GM12878 (cell line): ENCODE measurements around the gene ANXA4. TPM values are rescaled to one million over a fixed set of nuclear protein-coding genes. Genes with fewer than 3 reads are reported as not detected.
A peak's percentile ranks its signal among the peaks of the same experiment; 100 is the strongest.

ENCODE experiments used
- BACH1 ChIP-seq: fragments of 450-650 bp; IDR thresholded peaks from 2 replicates; pipeline ENCODE4 v1.6.1; 2017; ENCODE audit warnings: mild to moderate bottlenecking, borderline replicate concordance
- BHLHE40 ChIP-seq, 2 experiments: fragments of 450-650 bp in 1 of 2; IDR thresholded peaks; 2 replicates each; pipeline ENCODE4 v1.6.1; 2011 to 2017; ENCODE audit warnings: low read depth in 2 of 2, borderline replicate concordance in 1 of 2, improper control_type of control experiment in 1 of 2, low read length in 1 of 2, mild to moderate bottlenecking in 1 of 2
- EP300 ChIP-seq, 2 experiments: fragments of 150-350 bp in 1 of 2; IDR thresholded peaks; 2 replicates each; pipeline ENCODE4 v1.6.1; 2011 to 2012; ENCODE audit warnings: low read depth in 2 of 2, low read length in 2 of 2, borderline replicate concordance in 1 of 2, improper control_type of control experiment in 1 of 2, inconsistent platforms in 1 of 2; ENCODE audit not compliant: control insufficient read depth in 1 of 2
- EZH2 ChIP-seq: IDR thresholded peaks from 2 replicates; pipeline ENCODE4 v1.6.1; 2012; ENCODE audit warnings: low read depth, mild to moderate bottlenecking, control low read depth, inconsistent platforms, low read length, borderline replicate concordance; ENCODE audit not compliant: control insufficient read depth
- HDAC6 ChIP-seq: fragments of 200-600 bp; sonication (generic); IDR thresholded peaks from one replicate; pipeline ENCODE4 v1.8.0; 2017; ENCODE audit warnings: antibody characterized with exemption; ENCODE audit not compliant: unreplicated experiment
- HDGF ChIP-seq: fragments of 450-650 bp; IDR thresholded peaks from 2 replicates; pipeline ENCODE4 v1.6.1; 2016; ENCODE audit warnings: antibody characterized with exemption
- MEF2B ChIP-seq: fragments of 450-650 bp; IDR thresholded peaks from 2 replicates; pipeline ENCODE4 v1.6.1; 2018; ENCODE audit warnings: mild to moderate bottlenecking, moderate library complexity; ENCODE audit not compliant: partially characterized antibody, poor library complexity, severe bottlenecking
- MTA3 ChIP-seq: IDR thresholded peaks from 2 replicates; pipeline ENCODE4 v1.6.1; 2012; ENCODE audit warnings: low read length, inconsistent platforms, borderline replicate concordance
- PAX8 ChIP-seq: fragments of 450-650 bp; IDR thresholded peaks from 2 replicates; pipeline ENCODE4 v1.6.1; 2017; ENCODE audit warnings: mild to moderate bottlenecking, moderate library complexity
- RFX5 ChIP-seq: IDR thresholded peaks from 2 replicates; pipeline ENCODE4 v1.6.1; 2011; ENCODE audit warnings: low read depth, low read length, improper control_type of control experiment
- RUNX3 ChIP-seq: IDR thresholded peaks from 2 replicates; pipeline ENCODE4 v1.6.1; 2012; ENCODE audit warnings: low read length, inconsistent platforms
- STAT3 ChIP-seq: IDR thresholded peaks from 2 replicates; pipeline ENCODE4 v1.6.1; 2011; ENCODE audit warnings: low read depth, low read length, improper control_type of control experiment
- YY1 ChIP-seq: IDR thresholded peaks from 2 replicates; pipeline ENCODE4 v1.6.1; 2011; ENCODE audit warnings: low read depth, mild to moderate bottlenecking, low read length
- ZBTB40 ChIP-seq: fragments of 450-650 bp; IDR thresholded peaks from 2 replicates; pipeline ENCODE4 v1.6.1; 2016; ENCODE audit warnings: mild to moderate bottlenecking, moderate library complexity, borderline replicate concordance
- ZNF207 ChIP-seq: fragments of 450-650 bp; IDR thresholded peaks from 2 replicates; pipeline ENCODE4 v1.6.1; 2014; ENCODE audit warnings: antibody characterized with exemption, mild to moderate bottlenecking, borderline replicate concordance
- ZNF622 ChIP-seq: fragments of 450-650 bp; IDR thresholded peaks from 2 replicates; pipeline ENCODE4 v1.6.1; 2017; ENCODE audit warnings: mild to moderate bottlenecking, inconsistent platforms
- polyA plus RNA-seq, 11 experiments: library from polyadenylated mRNA; depleted of rRNA in 4 of 11; unstranded in 6 of 11; stranded (reverse) in 5 of 11; fragments of >200 nt; fragmentation: Nextera tagmentation in 4 of 11; fragmentation: Illumina TruSeq in 1 of 11; extraction: Ambion mirVana in 4 of 11; extraction: Trizol in 1 of 11; gene quantifications; 1 replicate in 1 of 11; 2 replicates in 10 of 11; pipeline versions ENCODE4 v1.2.1 to v1.2.3, GENCODE V29; 2011 to 2016; ENCODE audit warnings: inconsistent platforms in 2 of 11, missing spikeins in 2 of 11, low read depth in 1 of 11
- total RNA-seq, 4 experiments: library from RNA; depleted of rRNA in 3 of 4; stranded (reverse); fragments of >200 nt in 3 of 4; fragmentation: Illumina TruSeq in 1 of 4; extraction: Trizol in 1 of 4; gene quantifications; 2 replicates each; pipeline versions ENCODE4 v1.2.1 to v1.2.3, GENCODE V29; 2013 to 2021
- TF ChIP-seq, protein P1 (sequence below): fragments of 450-650 bp; IDR thresholded peaks from 2 replicates; pipeline ENCODE4 v1.6.1; 2017; ENCODE audit warnings: mild to moderate bottlenecking, moderate library complexity
- TF ChIP-seq, protein P2 (sequence below): fragments of 450-650 bp; conservative IDR thresholded peaks from 2 replicates; pipeline ENCODE4 v1.6.1; 2017; ENCODE audit warnings: mild to moderate bottlenecking, moderate library complexity
- TF ChIP-seq, protein P3 (sequence below): IDR thresholded peaks from 2 replicates; pipeline ENCODE4 v1.6.1; 2011; ENCODE audit warnings: low read depth, mild to moderate bottlenecking, low read length, moderate library complexity, borderline replicate concordance; ENCODE audit errors: extremely low read depth

Gene ANXA4
- total and polyA plus RNA-seq, 10 of the 15 experiments (the other 5 are each of a cell fraction or from before 2014, with no cell fraction given), result 16.3 to 97.2 (median 71.0) TPM

GRCh38 chr2:69734854-69735544, 6.9 kb upstream of the ANXA4 start (continued):
- TF ChIP-seq, protein P1, sequence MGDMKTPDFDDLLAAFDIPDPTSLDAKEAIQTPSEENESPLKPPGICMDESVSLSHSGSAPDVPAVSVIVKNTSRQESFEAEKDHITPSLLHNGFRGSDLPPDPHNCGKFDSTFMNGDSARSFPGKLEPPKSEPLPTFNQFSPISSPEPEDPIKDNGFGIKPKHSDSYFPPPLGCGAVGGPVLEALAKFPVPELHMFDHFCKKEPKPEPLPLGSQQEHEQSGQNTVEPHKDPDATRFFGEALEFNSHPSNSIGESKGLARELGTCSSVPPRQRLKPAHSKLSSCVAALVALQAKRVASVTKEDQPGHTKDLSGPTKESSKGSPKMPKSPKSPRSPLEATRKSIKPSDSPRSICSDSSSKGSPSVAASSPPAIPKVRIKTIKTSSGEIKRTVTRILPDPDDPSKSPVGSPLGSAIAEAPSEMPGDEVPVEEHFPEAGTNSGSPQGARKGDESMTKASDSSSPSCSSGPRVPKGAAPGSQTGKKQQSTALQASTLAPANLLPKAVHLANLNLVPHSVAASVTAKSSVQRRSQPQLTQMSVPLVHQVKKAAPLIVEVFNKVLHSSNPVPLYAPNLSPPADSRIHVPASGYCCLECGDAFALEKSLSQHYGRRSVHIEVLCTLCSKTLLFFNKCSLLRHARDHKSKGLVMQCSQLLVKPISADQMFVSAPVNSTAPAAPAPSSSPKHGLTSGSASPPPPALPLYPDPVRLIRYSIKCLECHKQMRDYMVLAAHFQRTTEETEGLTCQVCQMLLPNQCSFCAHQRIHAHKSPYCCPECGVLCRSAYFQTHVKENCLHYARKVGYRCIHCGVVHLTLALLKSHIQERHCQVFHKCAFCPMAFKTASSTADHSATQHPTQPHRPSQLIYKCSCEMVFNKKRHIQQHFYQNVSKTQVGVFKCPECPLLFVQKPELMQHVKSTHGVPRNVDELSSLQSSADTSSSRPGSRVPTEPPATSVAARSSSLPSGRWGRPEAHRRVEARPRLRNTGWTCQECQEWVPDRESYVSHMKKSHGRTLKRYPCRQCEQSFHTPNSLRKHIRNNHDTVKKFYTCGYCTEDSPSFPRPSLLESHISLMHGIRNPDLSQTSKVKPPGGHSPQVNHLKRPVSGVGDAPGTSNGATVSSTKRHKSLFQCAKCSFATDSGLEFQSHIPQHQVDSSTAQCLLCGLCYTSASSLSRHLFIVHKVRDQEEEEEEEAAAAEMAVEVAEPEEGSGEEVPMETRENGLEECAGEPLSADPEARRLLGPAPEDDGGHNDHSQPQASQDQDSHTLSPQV, result peak; percentile 67; the same call in 1 of the 2 replicates
- TF ChIP-seq HDGF, result no peak
- no peak for TF ChIP-seq BHLHE40 (IDR thresholded peaks at IDR 0.05; ENCODE audit: borderline replicate concordance in 1 of 2, low read depth in 2 of 2, low read length in 1 of 2)
- TF ChIP-seq MTA3, result no peak
- no peak for TF ChIP-seq EP300 (IDR thresholded peaks at IDR 0.05; ENCODE audit: borderline replicate concordance in 1 of 2, control insufficient read depth in 1 of 2, low read depth in 2 of 2, low read length in 2 of 2)
- TF ChIP-seq ZNF207, result no peak
- TF ChIP-seq ZNF622, result no peak
- no peak for TF ChIP-seq RFX5
- TF ChIP-seq, protein P2, sequence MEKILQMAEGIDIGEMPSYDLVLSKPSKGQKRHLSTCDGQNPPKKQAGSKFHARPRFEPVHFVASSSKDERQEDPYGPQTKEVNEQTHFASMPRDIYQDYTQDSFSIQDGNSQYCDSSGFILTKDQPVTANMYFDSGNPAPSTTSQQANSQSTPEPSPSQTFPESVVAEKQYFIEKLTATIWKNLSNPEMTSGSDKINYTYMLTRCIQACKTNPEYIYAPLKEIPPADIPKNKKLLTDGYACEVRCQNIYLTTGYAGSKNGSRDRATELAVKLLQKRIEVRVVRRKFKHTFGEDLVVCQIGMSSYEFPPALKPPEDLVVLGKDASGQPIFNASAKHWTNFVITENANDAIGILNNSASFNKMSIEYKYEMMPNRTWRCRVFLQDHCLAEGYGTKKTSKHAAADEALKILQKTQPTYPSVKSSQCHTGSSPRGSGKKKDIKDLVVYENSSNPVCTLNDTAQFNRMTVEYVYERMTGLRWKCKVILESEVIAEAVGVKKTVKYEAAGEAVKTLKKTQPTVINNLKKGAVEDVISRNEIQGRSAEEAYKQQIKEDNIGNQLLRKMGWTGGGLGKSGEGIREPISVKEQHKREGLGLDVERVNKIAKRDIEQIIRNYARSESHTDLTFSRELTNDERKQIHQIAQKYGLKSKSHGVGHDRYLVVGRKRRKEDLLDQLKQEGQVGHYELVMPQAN, result no peak
- TF ChIP-seq STAT3, result no peak
- peak; percentile 81 for TF ChIP-seq RUNX3
- no peak for TF ChIP-seq PAX8
- TF ChIP-seq MEF2B, result no peak
- TF ChIP-seq EZH2, result no peak
- no peak for TF ChIP-seq YY1
- TF ChIP-seq, protein P3, sequence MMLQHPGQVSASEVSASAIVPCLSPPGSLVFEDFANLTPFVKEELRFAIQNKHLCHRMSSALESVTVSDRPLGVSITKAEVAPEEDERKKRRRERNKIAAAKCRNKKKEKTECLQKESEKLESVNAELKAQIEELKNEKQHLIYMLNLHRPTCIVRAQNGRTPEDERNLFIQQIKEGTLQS, result no peak
- TF ChIP-seq HDAC6, result no peak
- no peak for TF ChIP-seq BACH1
- no peak for TF ChIP-seq ZBTB40
